Activated CD4-positive, alpha-beta T cell treated with anti-CD3 and anti-CD28 coated beads, Interleukin-2, amount 10 ng/mL, durations not matched to agents 24 days and 14 days (primary cell): ENCODE measurements around the gene HSDL2. TPM values are rescaled to one million over a fixed set of nuclear protein-coding genes. Genes with fewer than 3 reads are reported as not detected.
A peak's percentile ranks its signal among the peaks of the same experiment; 100 is the strongest.
"Not testable (repeated sequence)": the region's sequence is repeated elsewhere in the genome, so short reads cannot be mapped to it uniquely, and the experiment has no call there.

Experiments
- DNase-seq: peaks from one replicate; pipeline ENCODE4 v3.0.0; 2022
- H3K27ac Mint-ChIP-seq: one replicate; pipeline ENCODE4 v1.8.0; 2022; ENCODE audit warnings: mild to moderate bottlenecking, mixed read lengths
- H3K27me3 Mint-ChIP-seq: one replicate; pipeline ENCODE4 v1.8.0; 2022; ENCODE audit warnings: mixed read lengths
- H3K36me3 Mint-ChIP-seq: one replicate; pipeline ENCODE4 v1.8.0; 2022; ENCODE audit warnings: low read depth, mild to moderate bottlenecking, mixed read lengths
- H3K4me1 Mint-ChIP-seq: one replicate; pipeline ENCODE4 v1.8.0; 2021; ENCODE audit warnings: mixed read lengths
- H3K4me3 Mint-ChIP-seq: one replicate; pipeline ENCODE4 v1.8.0; 2022; ENCODE audit warnings: mild to moderate bottlenecking, moderate library complexity, mixed read lengths
- H3K9me3 Mint-ChIP-seq: one replicate; pipeline ENCODE4 v1.8.0; 2021; ENCODE audit warnings: mixed read lengths
- intact Hi-C: fragments of 100-400 bp; cut with micrococcal nuclease; formaldehyde crosslinking; loops from one replicate; pipeline ENCODE4 v1.15.1; 2023
- total RNA-seq: library from RNA; stranded (reverse); gene quantifications from 2 replicates; pipeline ENCODE4 v1.2.3, GENCODE V29; 2022

HSDL2 gene
- total RNA-seq, 1 donor from 2014 or later, result 14.1 TPM

- intact Hi-C loops, result no loop called here
- Mint-ChIP-seq H3K4me1 (peaks cover 25% of the 10 kb centered on the region), H3K36me3 (peaks cover 6% of the 10 kb centered on the region), H3K27ac (no peak overlapping the region), H3K4me3 (no peak overlapping the region), H3K9me3 (peaks cover 11% of the 10 kb centered on the region), H3K27me3 (peaks cover 2% of the 10 kb centered on the region)
- no peak for DNase-seq
Observed at GRCh38 chr9:112351184-112351583, 28.7 kb upstream of the HSDL2 start.

GRCh38 chr9:112352209-112352608, 27.7 kb upstream of the HSDL2 start:
- Mint-ChIP-seq H3K4me1 (peaks cover 25% of the 10 kb centered on the region), H3K9me3 (peaks cover 11% of the 10 kb centered on the region), H3K27me3 (peaks cover 2% of the 10 kb centered on the region), H3K36me3 (peaks cover 6% of the 10 kb centered on the region), H3K27ac (no peak overlapping the region), H3K4me3 (no peak overlapping the region)
- intact Hi-C loops, result no loop called here
- no peak for DNase-seq

- intact Hi-C loops, result loop anchor here (2.0 kb wide), 1 partner anchor 19 kb away; no protein-coding TSS in a partner anchor
- Mint-ChIP-seq H3K27ac (no peak overlapping the region), H3K4me3 (no peak overlapping the region)
Observed at GRCh38 chr9:112354081-112354743, 25.7 kb upstream of the HSDL2 start.

GRCh38 chr9:112355427-112355897, 24.4 kb upstream of the HSDL2 start:
- Mint-ChIP-seq H3K36me3 (peaks cover 1% of the 10 kb centered on the region), H3K4me3 (no peak overlapping the region), H3K27ac (peak overlapping the region; percentile 62), H3K9me3 (no peaks in the 10 kb centered on the region), H3K4me1 (peaks cover 18% of the 10 kb centered on the region), H3K27me3 (no peaks in the 10 kb centered on the region)
- DNase-seq, result no peak
- intact Hi-C loops, result loop anchor here (2.0 kb wide), 1 partner anchor 21 kb away; no protein-coding TSS in a partner anchor

More at GRCh38 chr9:112354081-112354743, 25.7 kb upstream of the HSDL2 start:
- H3K4me1 Mint-ChIP-seq, result peaks cover 15% of the 10 kb centered on the region
- H3K9me3 Mint-ChIP-seq, result no peaks in the 10 kb centered on the region
- H3K27me3 Mint-ChIP-seq, result no peaks in the 10 kb centered on the region
- DNase-seq, result no peak
- peaks cover 1% of the 10 kb centered on the region for H3K36me3 Mint-ChIP-seq

- DNase-seq, result no peak
- peaks cover 6% of the 10 kb centered on the region for H3K27me3 Mint-ChIP-seq
- no peaks in the 10 kb centered on the region for H3K36me3 Mint-ChIP-seq
- H3K27ac Mint-ChIP-seq, result no peak overlapping the region
- intact Hi-C loops, result no loop called here
- H3K9me3 Mint-ChIP-seq, result peaks cover 3% of the 10 kb centered on the region
- H3K4me1 Mint-ChIP-seq, result peaks cover 15% of the 10 kb centered on the region
- no peak overlapping the region for H3K4me3 Mint-ChIP-seq
Observed at GRCh38 chr9:112360047-112360804, 19.7 kb upstream of the HSDL2 start.

- Mint-ChIP-seq H3K27me3 (peaks cover 11% of the 10 kb centered on the region), H3K4me3 (no peak overlapping the region), H3K27ac (no peak overlapping the region), H3K36me3 (peaks cover 3% of the 10 kb centered on the region), H3K4me1 (peaks cover 13% of the 10 kb centered on the region), H3K9me3 (peaks cover 9% of the 10 kb centered on the region)
- peak; percentile 74 for DNase-seq
- intact Hi-C loops, result loop anchor here (1.0 kb wide), 4 partner anchors 248 to 601 kb away; no protein-coding TSS in a partner anchor
Observed at GRCh38 chr9:112361601-112362000, 18.3 kb upstream of the HSDL2 start.

- intact Hi-C loops, result no loop called here
Observed at GRCh38 chr9:112364761-112365160, 15.1 kb upstream of the HSDL2 start.

GRCh38 chr9:112365257-112365656, 14.7 kb upstream of the HSDL2 start:
- intact Hi-C loops, H3K4me3 Mint-ChIP-seq, DNase-seq, H3K36me3 Mint-ChIP-seq, H3K27ac Mint-ChIP-seq: not testable (repeated sequence)
- H3K4me1 Mint-ChIP-seq, result peaks cover 11% of the 10 kb centered on the region
- H3K27me3 Mint-ChIP-seq, result peaks cover 11% of the 10 kb centered on the region
- H3K9me3 Mint-ChIP-seq, result peaks cover 13% of the 10 kb centered on the region

More at GRCh38 chr9:112364761-112365160, 15.1 kb upstream of the HSDL2 start:
- Mint-ChIP-seq H3K4me1 (peaks cover 13% of the 10 kb centered on the region), H3K27ac (no peak overlapping the region), H3K36me3 (peaks cover 3% of the 10 kb centered on the region), H3K27me3 (peaks cover 11% of the 10 kb centered on the region), H3K9me3 (peaks cover 13% of the 10 kb centered on the region), H3K4me3 (no peak overlapping the region)
- DNase-seq, result no peak

- intact Hi-C loops, result no loop called here
- H3K4me1 Mint-ChIP-seq, result peaks cover 6% of the 10 kb centered on the region
- no peak for DNase-seq
- H3K36me3 Mint-ChIP-seq, result peaks cover 3% of the 10 kb centered on the region
- H3K4me3 Mint-ChIP-seq, result no peak overlapping the region
- peaks cover 13% of the 10 kb centered on the region for H3K9me3 Mint-ChIP-seq
- H3K27me3 Mint-ChIP-seq, result peaks cover 11% of the 10 kb centered on the region
- no peak overlapping the region for H3K27ac Mint-ChIP-seq
Observed at GRCh38 chr9:112366591-112366990, 13.3 kb upstream of the HSDL2 start.

GRCh38 chr9:112367465-112367864, 12.4 kb upstream of the HSDL2 start:
- peaks cover 9% of the 10 kb centered on the region for H3K27me3 Mint-ChIP-seq
- no peak overlapping the region for H3K27ac Mint-ChIP-seq
- H3K4me1 Mint-ChIP-seq, result peaks cover 2% of the 10 kb centered on the region
- intact Hi-C loops, result no loop called here
- H3K4me3 Mint-ChIP-seq, result no peak overlapping the region
- H3K9me3 Mint-ChIP-seq, result peaks cover 13% of the 10 kb centered on the region
- no peak for DNase-seq
- H3K36me3 Mint-ChIP-seq, result peaks cover 3% of the 10 kb centered on the region

GRCh38 chr9:112369817-112370216, 10.1 kb upstream of the HSDL2 start:
- DNase-seq, result no peak
- Mint-ChIP-seq H3K9me3 (peaks cover 13% of the 10 kb centered on the region), H3K4me3 (no peak overlapping the region), H3K27me3 (peaks cover 5% of the 10 kb centered on the region), H3K4me1 (peaks cover 5% of the 10 kb centered on the region), H3K27ac (no peak overlapping the region), H3K36me3 (peaks cover 6% of the 10 kb centered on the region)
- intact Hi-C loops, result loop anchor here (10.0 kb wide), 1 partner anchor 885 kb away; the partner anchor contains the start of gene ECPAS

- Mint-ChIP-seq H3K4me1 (peaks cover 3% of the 10 kb centered on the region), H3K4me3 (no peak overlapping the region), H3K9me3 (peaks cover 5% of the 10 kb centered on the region), H3K27ac (no peak overlapping the region), H3K36me3 (peaks cover 3% of the 10 kb centered on the region), H3K27me3 (no peaks in the 10 kb centered on the region)
- intact Hi-C loops, result loop anchor here (10.0 kb wide), 1 partner anchor 886 kb away; the partner anchor contains the start of gene ECPAS
- DNase-seq, result no peak
Observed at GRCh38 chr9:112371060-112371459, 8.8 kb upstream of the HSDL2 start.

- H3K36me3 Mint-ChIP-seq, H3K9me3 Mint-ChIP-seq, DNase-seq, H3K4me3 Mint-ChIP-seq, H3K27me3 Mint-ChIP-seq, H3K27ac Mint-ChIP-seq: not testable (repeated sequence)
- intact Hi-C loops, result loop anchor here (10.0 kb wide), 1 partner anchor 889 kb away; the partner anchor contains the start of gene ECPAS
- H3K4me1 Mint-ChIP-seq, result peaks cover 22% of the 10 kb centered on the region
Observed at GRCh38 chr9:112373666-112374065, 6.2 kb upstream of the HSDL2 start.

- not testable (repeated sequence) for H3K36me3 Mint-ChIP-seq, H3K4me3 Mint-ChIP-seq, H3K27ac Mint-ChIP-seq, DNase-seq, H3K9me3 Mint-ChIP-seq, H3K27me3 Mint-ChIP-seq
- H3K4me1 Mint-ChIP-seq, result peaks cover 26% of the 10 kb centered on the region
- intact Hi-C loops, result loop anchor here (10.0 kb wide), 1 partner anchor 889 kb away; the partner anchor contains the start of gene ECPAS
Observed at GRCh38 chr9:112374232-112374631, 5.7 kb upstream of the HSDL2 start.
